Astrocyte of the cerebellum (primary cell): ENCODE measurements around the gene IGF1.

Source experiments
- DNase-seq: peaks from one replicate; pipeline ENCODE4 v3.0.0-alpha.2; 2011; ENCODE audit warnings: low read depth
- H3K4me3 ChIP-seq: 2 replicates; pipeline ENCODE4 v1.5.1; 2011; ENCODE audit warnings: mild to moderate bottlenecking, low read depth, low read length, moderate library complexity
- CTCF ChIP-seq: IDR thresholded peaks from 2 replicates; pipeline ENCODE4 v1.5.1; 2012; ENCODE audit warnings: low read length, low read depth, moderate library complexity, mild to moderate bottlenecking; ENCODE audit errors: missing control alignments
- in situ Hi-C: cut with HindIII; loops from 2 replicates; pipeline ENCODE4 v1.10.0; 2017; ENCODE audit warnings: low sequenced_read_pairs

IGF1 gene

DNA sequence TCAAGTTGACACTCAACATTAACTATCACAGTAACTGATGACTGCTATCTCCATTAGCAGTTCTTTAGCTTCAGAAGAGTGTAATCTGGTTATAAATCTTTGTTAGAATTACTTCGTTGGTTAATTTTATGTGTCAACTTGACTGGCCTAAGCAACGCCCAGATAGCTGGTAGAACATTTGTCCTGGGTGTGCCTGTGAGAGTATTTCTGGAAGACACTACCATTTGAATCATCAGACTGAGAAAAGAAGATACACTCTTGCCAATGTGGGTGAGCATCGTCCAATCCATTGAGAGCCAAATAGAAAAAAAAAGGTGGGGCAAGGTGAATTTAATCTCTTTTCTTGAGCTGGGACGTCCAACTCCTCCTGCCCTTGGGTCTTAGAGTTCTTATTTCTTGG is 129.0 kb downstream of the IGF1 start:
- no peak for DNase-seq
- H3K4me3 ChIP-seq = no peak overlapping the region
- no peak for TF ChIP-seq CTCF
- in situ Hi-C loops = no loop called here

DNA sequence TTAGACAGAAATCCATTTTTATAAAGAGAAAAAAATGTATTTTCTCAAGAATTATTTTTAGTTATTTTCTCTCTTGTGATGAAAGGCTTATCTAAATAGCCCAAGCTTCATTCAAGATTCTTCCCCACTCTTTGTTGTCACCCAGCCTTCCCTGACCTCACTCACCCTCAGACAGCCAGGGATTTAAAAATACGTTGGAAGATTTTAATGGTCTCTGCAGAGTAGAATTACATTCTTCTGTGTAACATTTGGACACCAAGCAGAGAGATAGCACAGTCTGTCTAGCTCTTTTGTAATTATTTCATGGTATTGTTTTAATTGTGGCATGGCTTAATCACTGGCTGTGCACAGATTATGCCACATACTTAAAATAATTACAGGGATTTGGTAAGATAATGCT is 130.3 kb downstream of the IGF1 start:
- in situ Hi-C loops = no loop called here
- no peak for TF ChIP-seq CTCF
- no peak for DNase-seq
- H3K4me3 ChIP-seq = no peak overlapping the region

DNA sequence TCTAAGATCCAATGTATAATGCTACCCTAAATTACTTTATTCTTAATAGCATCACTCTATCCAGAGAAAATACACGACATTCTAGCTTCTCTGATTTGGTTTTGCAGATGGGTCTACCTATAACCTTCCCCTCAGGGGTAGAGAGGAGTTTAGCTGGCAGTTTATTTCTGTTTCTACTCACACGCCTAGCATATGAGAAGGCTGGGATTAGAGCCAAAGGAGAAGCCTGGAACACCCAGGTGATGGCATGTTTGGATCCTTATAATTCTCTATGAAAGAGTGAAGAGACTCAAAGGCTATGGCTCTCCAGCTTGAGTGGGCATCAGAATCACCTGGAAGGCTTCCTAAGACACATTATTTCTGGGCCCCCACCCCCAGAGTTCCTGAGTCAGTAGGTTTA is 131.3 kb downstream of the IGF1 start:
- TF ChIP-seq CTCF = no peak
- no peak overlapping the region for H3K4me3 ChIP-seq
- in situ Hi-C loops = no loop called here
- no peak for DNase-seq

DNA sequence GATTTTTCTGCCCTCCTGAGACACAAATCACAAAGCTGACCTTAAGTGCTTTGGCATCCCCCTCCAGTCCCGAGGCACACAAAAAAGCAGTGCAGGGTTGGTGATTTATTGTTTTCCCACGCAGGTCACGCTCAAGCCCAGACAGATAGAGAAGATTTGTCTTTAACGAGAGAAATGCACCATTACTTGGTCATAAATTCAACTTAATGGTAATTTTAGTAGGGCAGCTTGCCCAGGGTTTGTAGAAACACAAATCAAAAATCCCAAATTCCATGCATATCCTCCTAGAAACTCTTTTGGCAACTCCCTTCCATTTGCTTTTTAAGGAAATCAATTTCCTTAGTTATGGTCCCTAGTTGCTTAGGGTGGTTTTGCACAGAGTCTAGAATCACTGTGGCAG is 132.6 kb downstream of the IGF1 start:
- no peak for TF ChIP-seq CTCF
- in situ Hi-C loops = no loop called here

More for the DNA sequence above, 132.6 kb downstream of the IGF1 start:
- DNase-seq = no peak
- no peak overlapping the region for H3K4me3 ChIP-seq
